ENCODE results near the gene DUOX2.

The DUOX2 gene

DNA sequence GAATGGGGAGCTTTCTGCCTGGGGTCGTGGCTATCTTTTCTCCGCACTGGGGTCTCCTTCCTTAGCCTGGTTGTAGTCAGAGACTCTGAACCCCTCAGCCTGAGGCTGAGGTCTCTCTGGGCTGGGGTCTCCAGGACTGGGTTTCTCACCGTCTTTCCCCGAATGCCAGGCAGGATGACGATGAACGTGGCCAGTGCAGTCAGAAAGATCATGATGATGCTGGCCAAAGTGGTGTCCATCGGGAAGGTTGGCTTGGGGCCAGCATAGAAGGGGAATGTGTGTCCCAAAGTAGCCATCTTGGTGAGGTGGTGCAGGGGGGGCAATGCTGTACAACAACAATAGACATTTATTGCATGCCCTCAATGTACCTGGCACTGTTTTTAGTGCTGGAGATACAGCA, 8.7 kb upstream of the DUOX2 start:
- DNase-seq: no peak
- intact Hi-C loops (cut with DNase I): no loop called here

DNA sequence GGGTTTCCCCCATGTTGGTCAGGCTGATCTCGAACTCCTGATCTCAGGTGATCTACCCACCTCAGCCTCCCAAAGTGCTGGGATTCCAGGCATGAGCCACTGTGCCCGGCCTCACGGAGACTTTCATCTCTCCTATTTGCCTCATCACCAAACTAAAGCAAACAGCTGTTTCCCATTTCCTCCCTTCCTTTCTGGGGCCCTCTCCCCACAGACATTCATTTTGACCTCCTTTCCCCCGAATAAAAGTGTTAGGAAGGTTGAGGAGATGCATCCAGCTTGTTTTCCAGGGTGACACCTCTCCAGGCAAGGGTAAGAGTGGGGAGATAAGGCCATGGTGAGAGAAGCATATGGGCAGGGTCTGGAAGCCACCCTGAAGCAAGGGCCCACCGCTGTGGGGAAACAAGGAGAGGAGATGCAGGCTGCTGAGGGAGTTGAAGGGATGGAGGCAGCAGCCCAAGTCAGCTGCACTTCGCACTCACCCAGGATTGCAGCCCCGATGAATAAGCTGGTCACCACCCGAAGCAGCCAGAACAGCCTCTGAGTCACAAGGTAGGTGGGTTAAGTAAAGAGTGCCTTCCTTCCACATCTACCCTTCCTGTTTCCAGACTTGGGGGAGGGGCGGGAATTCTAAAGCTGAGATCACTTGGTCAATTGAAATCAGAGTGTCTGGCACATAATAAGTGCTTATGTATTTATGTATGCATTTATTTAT, 7.9 kb upstream of the DUOX2 start:
- intact Hi-C loops (cut with DNase I): no loop called here
- no peak for DNase-seq

DNA sequence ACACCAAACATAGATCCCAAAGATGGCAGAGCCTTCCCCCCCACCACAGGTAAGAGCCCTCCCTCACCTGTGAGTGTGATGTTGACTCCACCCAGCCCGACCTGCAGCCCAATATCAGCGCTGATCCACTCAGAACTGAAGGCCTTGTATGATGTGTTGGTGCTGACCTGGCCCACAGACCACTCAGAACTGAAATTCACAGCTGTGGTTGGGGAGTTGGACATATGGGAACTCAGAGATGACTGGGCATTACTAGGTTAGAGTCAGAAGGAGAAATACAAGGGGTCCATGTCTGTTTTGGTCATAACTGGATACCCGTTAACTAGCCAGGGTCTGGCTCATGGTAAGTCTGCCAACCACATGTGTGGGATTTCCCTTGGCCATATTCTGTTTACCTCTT, 7.0 kb upstream of the DUOX2 start:
- intact Hi-C loops (cut with DNase I): no loop called here
- DNase-seq: no peak

DNA sequence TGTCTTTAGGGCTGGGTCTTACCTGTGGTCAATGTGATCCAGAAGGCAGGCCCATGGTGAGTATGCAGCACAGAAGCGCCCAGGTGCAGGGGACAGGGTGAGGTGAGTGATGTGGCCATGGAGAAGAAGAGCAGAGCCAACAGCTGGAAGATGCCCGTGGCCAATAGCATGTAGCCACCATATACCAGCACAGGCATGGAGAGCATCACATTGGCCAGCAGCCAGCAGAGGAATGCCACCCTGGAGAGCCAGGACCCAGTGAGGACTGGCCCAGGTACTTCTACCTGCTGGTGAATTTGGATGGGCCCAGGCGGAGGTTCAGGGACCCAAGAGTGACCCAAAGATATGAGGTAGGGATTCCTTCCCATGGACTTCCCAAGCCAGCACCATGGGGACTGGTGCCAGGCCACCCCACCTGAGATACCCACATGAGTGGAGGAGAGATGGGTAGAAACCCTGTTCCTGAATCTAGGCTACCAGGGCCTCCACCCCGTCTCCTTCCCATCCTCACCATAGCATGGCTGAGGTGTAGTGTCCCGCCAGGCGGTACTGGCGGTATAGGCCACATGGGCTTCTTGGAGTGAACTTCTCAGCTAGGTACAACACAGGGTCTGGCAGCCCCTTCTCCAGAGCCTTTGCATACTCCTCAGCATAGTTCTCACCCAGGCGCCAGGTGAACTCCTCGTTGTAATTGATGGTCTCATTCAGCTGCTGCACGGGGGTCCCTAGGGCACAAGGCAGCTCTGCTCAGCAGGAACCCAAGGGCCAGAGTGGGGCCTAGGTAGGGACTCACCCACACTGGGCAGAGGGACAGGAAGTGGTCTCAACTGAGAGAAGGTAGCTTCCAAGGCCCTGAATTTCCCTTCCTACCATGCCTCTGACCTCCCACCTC, 6.4 kb upstream of the DUOX2 start:
- intact Hi-C loops (cut with DNase I): no loop called here
- no peak for DNase-seq

DNA sequence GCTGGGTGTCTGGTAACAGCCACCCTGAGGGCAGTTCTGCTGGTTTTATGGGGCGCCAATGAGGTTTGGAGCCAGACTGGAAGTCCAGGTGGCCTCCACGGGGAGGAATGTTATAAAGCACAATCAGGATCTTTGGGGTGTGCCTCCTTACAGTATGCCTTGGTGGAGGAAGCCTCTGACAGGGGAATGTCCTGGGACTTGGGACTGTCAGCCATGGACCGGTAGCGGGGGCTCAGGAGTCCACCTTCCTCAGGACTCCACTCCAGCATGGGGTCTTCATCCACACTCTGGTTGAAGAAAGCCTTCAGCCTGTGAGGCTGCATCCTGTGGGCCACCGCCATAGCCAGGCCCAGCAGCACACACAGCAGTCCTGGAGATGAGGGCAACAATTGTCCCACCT, 5.0 kb upstream of the DUOX2 start:
- no peak for DNase-seq
- intact Hi-C loops (cut with DNase I): no loop called here

DNA sequence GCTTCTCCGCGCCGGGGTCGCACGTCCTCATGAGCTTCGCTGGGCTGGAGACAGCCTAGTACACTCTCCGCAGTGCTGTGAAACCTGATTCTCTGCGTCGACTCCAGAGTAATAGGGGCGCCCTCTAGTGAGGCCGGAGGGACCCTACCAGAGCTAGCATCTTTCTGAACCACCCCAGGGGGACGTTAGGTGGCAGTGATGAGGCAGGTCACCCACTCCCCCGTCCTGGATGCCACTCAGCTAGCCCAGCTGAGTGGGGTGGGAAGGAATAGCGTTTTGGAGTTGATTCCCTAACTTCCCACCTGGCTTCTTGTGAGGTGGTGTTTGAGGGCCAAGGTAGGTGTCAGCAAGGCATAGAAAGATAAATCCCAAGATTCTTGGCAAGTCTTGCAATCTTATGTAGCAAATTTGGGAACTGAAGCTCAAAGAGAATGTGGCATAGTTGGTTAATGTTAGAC, 4.2 kb upstream of the DUOX2 start:
- DNase-seq: peak; percentile 80 to 97 (median 92)
- intact Hi-C loops (cut with DNase I): no loop called here

DNA sequence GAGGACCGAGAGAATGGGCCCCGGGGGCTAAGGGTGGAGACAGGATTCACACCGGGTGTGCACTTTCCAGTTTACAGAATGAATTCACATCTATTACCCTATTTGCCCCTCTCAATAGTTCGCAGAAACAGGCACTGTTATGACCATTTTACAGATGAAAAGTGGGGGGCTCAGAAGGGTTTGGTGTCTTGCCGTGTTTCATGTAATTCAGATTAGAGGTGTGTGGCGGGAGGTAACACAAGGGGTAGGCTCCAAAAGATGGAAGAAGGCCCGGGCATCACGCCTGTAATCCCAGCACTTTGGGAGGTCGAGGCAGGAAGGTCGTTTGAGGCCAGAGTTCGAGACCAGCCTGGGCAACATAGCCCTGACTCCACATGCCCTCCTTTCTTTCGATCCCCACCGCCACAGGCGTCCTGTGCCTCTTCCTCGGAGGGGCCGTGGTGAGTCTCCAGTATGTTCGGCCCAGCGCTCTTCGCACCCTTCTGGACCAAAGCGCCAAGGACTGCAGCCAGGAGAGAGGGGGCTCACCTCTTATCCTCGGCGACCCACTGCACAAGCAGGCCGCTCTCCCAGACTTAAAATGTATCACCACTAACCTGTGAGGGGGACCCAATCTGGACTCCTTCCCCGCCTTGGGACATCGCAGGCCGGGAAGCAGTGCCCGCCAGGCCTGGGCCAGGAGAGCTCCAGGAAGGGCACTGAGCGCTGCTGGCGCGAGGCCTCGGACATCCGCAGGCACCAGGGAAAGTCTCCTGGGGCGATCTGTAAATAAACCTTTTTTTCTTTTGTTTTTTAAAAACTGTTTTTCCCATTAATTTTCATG, 3.5 kb upstream of the DUOX2 start:
- no peak for DNase-seq
- intact Hi-C loops (cut with DNase I): no loop called here

DNA sequence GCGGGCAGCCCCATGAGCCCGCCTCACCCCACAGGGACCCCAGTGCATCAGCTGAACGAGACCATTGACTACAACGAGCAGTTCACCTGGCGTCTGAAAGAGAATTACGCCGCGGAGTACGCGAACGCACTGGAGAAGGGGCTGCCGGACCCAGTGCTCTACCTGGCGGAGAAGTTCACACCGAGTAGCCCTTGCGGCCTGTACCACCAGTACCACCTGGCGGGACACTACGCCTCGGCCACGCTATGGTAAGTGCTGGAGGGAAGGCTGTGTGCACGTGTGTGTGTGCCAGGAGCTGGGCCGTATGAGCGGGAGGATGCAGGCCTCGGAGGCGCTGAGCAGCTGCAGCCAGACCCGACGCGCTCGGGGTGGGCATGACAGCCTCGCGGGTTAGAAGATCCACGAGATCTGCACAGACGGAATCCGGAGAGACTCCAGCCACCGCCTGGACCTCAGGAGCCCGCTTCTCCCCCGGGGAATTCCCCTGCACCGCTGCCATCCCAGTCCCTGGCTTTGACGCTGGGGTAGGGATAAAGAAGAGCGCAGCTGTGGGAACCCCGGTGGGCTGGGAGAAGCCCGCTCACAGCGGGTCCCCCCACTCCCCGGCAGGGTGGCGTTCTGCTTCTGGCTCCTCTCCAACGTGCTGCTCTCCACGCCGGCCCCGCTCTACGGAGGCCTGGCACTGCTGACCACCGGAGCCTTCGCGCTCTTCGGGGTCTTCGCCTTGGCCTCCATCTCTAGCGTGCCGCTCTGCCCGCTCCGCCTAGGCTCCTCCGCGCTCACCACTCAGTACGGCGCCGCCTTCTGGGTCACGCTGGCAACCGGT, 2.7 kb upstream of the DUOX2 start:
- intact Hi-C loops (cut with DNase I): no loop called here
- DNase-seq: no peak

DNA sequence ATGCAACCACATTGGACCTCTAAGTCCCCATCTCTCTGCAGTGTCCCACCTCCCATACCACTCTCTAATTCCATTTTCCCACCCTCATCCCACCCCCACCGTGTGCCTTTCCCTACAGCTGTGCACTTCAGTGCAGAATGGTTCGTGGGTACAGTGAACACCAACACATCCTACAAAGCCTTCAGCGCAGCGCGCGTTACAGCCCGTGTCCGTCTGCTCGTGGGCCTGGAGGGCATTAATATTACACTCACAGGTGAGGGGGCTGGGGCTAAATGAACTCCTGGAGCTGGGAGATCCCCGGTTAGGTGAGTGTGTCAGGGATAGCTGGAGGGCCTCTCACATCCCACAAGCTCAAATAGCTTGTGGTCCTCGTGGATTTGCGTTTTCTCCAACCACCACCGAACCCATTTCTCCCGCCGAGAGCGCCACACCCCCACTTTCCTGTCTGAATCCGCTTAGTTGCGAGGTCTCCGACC, 2.1 kb upstream of the DUOX2 start:
- no peak for DNase-seq
- intact Hi-C loops (cut with DNase I): no loop called here

DNA sequence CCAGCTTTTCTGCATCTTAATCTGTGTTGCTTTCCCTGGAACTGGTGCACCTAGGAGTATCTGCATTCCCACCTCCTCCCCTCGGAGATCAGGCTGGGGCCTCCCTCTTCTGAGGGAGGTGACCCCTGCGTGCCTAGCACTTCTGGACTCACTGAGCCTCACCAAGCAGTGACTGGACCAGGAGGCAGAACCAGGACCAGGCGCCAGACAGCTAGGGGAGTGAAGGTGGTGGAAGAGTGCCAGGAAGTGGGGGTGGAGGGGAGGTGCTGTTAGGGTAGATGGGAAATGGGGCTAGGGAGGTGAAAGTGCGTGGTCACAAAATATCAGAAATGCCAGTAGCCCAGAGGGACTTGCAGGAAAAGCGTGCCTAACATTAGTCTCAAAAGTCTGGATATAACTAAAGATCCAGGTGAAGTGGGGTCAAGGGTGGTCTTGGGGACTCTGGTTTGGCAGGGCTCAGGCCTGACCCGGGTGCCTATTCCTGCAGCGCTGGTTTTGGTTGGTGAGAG, 1.4 kb upstream of the DUOX2 start:
- intact Hi-C loops (cut with DNase I): no loop called here
- no peak for DNase-seq

DNA sequence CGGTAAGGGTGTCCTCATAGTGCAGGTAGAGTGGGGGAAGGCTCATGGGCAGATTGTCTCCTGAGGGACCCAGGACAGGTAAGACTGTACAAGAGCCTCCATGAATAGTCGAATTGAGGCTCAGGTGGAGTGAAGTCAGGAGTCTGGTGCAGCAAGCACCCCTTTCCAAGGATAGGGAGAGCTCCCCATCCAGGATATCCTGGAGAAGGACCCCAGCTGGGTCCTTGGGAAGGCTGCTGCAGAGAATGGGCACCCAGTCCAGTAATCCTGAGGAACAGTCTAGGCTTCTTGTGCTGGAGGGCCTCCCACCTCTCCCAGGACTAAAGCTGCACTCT, 746 bp upstream of the DUOX2 start:
- intact Hi-C loops (cut with DNase I): no loop called here
- no peak for DNase-seq

DNA sequence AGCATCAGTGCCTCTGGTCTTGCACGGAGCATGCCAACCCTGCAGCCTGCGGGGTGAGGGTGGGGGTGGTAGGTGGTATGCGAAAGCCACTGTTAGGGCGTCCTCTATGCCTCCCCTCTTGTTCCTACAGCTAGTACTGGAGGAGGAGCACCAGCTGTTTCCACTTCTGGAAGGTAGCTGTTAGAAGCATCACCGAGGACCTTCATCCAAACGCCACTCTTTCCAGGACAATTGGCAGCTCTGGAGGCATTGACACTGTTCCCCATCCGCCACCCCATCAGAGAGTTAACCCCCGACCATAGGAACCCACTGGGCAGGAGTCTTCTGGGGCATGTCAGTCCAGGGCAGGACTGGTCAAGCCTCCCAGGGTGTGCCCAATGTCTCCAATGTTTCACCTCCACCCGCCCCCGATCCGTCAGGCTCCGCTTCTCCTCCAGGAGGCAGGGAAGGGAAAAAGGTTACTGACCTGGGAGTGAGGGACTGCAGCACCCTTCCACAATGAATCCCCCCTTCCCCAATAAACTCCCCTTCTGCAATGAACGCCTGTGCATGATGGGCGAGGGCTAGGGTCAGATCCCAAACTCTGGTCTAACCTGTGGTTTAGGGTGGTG, 487 bp downstream of the DUOX2 start:
- intact Hi-C loops (cut with DNase I): no loop called here
- no peak for DNase-seq

DNA sequence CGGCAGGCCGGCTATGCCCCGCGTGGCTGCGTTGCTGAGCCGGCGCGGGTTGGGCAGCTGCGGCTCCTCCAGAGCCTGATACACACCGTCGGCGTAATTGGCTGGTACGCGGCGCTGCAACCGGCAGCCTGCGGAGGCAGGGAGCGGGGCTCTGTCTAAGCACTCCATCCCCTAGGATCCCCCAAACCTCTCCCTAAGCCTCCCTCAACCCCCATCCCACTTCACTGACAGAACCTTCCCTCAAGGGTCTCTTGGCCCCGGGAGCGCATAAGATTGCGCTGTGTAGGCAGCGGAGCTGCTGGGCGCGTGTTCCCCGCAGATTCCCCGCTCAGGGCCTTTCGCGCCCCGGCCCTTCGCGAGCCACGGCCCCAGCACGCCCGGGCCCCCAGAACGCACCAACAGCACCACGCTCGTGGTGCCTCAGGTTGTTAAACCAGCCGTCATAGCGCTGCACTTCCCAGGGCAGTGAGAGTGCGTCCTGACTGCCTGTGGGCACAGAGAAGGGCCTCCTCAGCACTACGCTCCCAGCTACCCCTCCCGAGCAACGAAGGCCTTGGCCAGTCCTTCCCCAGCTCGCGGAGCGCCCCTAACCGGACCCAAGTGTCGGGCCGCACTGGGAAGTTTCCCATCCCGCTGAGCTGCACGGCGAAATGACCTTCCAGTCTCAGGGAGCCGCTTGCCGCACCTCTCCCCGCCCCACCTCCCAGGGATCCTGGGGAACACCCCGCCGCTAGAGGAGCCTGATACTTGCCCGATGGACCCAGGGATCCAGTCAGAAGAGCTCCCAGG, 1.2 kb downstream of the DUOX2 start:
- intact Hi-C loops (cut with DNase I): no loop called here
- no peak for DNase-seq

DNA sequence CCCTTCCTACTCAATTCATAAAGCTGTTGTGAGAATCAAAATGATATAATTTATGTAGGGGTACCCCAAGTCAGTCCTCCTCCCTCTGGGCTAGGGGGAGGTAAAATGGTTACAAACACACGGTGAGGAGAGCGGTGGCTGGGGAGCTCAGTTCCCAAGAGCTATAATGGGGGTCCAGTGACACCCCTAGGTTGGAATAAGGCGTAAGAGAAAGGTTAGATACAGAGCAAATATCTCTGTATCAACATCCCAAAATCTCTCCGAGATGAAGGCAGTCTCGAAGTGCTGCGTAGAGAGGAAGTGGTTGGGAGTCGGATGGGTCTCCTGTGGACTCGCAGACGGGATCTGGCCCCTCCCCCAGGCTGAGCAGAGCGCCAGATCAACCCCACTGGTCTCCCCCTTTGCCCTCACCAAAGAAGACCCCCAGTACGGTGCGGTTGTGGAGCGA, 1.8 kb downstream of the DUOX2 start:
- intact Hi-C loops (cut with DNase I): no loop called here
- no peak for DNase-seq

DNA sequence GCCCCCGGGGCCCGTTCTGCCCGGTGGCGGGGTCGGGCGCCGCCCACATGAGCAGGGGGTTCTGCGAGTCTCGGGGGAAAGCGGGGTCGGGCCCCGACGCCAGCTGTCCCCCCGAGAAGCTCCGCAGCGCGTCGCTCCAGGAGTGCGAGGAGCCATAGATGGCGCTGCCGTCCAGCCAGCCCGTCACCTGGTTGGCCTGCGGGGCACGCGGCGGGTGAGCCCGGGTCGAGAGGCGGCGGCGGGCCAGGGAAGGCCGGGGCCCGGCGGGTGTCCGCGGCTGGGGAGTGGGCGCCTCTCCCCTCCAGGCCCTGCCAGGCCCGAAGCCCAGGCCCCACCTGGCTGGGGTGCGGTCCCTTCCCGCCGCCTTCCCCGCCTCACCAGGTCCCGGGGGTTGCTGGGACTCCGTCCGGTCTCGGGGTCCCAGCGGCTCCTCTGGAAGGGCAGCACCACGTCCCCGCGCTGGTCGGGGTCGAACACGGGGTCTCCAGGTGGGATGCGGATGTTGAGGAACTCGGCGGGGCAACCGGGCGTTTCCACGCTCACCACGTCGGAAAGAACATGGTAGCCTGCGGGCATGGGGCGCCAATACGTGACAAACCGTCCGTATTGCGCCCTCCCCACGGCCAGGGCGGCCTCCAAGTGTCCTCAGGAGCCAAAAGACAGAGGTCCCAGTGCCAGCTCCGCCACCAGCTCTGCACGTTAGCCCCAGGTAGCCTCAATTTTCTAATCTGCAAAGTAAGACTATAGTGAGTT, 2.4 kb downstream of the DUOX2 start:
- no peak for DNase-seq
- intact Hi-C loops (cut with DNase I): no loop called here

DNA sequence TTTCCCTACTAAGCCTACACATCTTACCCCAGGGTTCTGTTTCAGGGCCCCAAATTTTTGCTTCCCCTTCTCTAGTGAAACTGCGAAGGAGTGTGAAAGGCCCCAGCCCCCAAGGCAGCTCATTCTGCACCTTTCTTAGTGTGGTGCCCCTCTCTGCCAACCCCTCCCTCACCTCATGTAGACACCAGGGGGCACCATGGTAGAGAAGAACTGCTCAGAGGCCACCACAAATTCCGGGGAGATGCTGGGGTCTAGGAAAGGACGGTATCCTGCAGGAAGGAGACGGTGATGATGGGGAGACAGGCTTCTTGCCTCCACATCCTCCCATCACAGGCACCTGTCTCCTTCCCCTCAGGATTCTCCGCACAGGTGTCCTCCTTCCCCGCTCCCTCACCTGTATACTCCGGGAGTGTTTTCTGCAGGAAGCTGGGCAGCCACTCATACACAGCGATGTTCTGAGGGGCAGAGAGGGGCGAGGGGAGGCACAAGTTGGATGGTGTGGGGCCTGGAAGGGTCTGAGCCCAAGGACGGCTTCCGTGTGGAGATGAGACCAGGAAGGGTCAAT, 3.6 kb downstream of the DUOX2 start:
- no peak for DNase-seq
- intact Hi-C loops (cut with DNase I): no loop called here
